Ishikawa (cell line): ENCODE data around the gene SPATA46.

Experiments
- CEBPB ChIP-seq: IDR thresholded peaks from 2 replicates; pipeline ENCODE4 v1.6.1; 2012
- CREB1 ChIP-seq: IDR thresholded peaks from 2 replicates; pipeline ENCODE4 v1.6.1; 2012; ENCODE audit warnings: low read depth
- EGR1 ChIP-seq: IDR thresholded peaks from 2 replicates; pipeline ENCODE4 v1.6.1; 2012
- EP300 ChIP-seq: IDR thresholded peaks from 2 replicates; pipeline ENCODE4 v1.6.1; 2012; ENCODE audit warnings: borderline replicate concordance
- FOXM1 ChIP-seq: IDR thresholded peaks from 2 replicates; pipeline ENCODE4 v1.6.1; 2012; ENCODE audit warnings: low read depth, borderline replicate concordance
- NFIC ChIP-seq: IDR thresholded peaks from 2 replicates; pipeline ENCODE4 v1.6.1; 2012
- RAD21 ChIP-seq: IDR thresholded peaks from 2 replicates; pipeline ENCODE4 v1.6.1; 2012; ENCODE audit warnings: low read depth
- TAF1 ChIP-seq: IDR thresholded peaks from 2 replicates; pipeline ENCODE4 v1.6.1; 2012; ENCODE audit warnings: low read depth, mild to moderate bottlenecking
- TCF12 ChIP-seq: IDR thresholded peaks from 2 replicates; pipeline ENCODE4 v1.6.1; 2012; ENCODE audit warnings: low read depth
- TEAD4 ChIP-seq: IDR thresholded peaks from 2 replicates; pipeline ENCODE4 v1.6.1; 2012
- YY1 ChIP-seq: IDR thresholded peaks from 2 replicates; pipeline ENCODE4 v1.6.1; 2012; ENCODE audit warnings: low read depth
- ZBTB7A ChIP-seq: IDR thresholded peaks from 2 replicates; pipeline ENCODE4 v1.6.1; 2012; ENCODE audit warnings: low read depth
- TF ChIP-seq, protein P1 (sequence below): IDR thresholded peaks from 2 replicates; pipeline ENCODE4 v1.6.1; 2012
- TF ChIP-seq, protein P2 (sequence below): IDR thresholded peaks from 2 replicates; pipeline ENCODE4 v1.6.1; 2012
- TF ChIP-seq, protein P3 (sequence below): IDR thresholded peaks from 2 replicates; pipeline ENCODE4 v1.6.1; 2012; ENCODE audit warnings: low read depth, mild to moderate bottlenecking

The SPATA46 gene

DNA sequence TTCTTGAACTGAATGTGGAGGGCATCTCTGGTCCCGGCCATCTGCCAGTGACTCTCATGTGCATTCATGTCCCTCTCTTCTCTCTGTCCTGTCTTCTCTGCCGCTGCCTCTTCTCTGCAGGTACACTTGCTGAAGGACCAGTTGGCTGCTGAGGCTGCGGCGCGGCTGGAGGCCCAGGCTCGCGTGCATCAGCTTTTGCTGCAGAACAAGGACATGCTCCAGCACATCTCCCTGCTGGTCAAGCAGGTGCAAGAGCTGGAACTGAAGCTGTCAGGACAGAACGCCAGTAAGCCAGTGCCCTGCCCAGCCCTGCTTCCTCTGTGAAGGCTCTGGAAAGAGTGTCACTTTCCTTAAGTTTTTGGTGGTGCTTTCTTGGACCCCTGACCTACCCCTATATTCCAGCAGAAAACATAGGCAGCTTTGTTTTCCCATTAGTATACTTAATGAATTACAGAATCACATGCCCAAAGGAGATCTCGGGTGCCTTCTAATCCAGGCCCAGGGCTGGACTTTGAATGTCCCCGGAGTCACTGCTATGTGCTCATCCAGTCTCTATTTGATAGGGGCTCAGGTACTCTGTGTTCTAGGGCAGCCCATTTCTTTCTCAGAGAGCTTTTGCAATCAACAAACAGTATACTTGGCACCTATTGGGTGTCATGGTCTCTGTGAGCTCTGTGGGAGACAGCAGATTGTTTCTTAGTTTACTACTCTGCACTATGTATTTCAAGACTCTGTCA is 11.2 kb downstream of the SPATA46 start:
- TF ChIP-seq CREB1 (no peak), EP300 (no peak)

DNA sequence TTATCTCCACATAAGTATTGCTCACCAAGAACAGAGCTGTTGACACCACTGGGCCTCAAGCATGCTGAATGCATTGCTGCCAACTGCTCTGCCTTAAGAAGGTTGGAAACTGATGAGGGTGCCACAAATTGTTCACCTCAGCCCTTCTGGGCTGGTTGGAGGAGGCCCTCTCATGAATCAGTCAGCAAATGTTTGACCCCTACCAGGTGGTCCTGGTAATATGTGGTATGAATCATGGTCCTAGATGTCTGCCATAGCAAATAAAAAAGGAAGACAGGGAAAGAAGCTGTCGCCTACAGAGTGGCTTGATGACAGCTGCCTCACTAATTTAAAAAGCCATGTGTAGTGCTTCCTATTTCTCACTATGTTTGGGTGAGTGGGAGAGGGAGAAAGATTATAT is 12.2 kb downstream of the SPATA46 start:
- TF ChIP-seq TAF1 (no peak), FOXM1 (no peak), YY1 (no peak), RAD21 (no peak), CEBPB (no peak), CREB1 (no peak), NFIC (no peak), EP300 (no peak), EGR1 (no peak), TCF12 (no peak), ZBTB7A (no peak), TEAD4 (no peak)
- TF ChIP-seq, protein P1, sequence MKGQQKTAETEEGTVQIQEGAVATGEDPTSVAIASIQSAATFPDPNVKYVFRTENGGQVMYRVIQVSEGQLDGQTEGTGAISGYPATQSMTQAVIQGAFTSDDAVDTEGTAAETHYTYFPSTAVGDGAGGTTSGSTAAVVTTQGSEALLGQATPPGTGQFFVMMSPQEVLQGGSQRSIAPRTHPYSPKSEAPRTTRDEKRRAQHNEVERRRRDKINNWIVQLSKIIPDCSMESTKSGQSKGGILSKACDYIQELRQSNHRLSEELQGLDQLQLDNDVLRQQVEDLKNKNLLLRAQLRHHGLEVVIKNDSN = no peak
- TF ChIP-seq, protein P2, sequence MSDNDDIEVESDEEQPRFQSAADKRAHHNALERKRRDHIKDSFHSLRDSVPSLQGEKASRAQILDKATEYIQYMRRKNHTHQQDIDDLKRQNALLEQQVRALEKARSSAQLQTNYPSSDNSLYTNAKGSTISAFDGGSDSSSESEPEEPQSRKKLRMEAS = no peak
- TF ChIP-seq, protein P3, sequence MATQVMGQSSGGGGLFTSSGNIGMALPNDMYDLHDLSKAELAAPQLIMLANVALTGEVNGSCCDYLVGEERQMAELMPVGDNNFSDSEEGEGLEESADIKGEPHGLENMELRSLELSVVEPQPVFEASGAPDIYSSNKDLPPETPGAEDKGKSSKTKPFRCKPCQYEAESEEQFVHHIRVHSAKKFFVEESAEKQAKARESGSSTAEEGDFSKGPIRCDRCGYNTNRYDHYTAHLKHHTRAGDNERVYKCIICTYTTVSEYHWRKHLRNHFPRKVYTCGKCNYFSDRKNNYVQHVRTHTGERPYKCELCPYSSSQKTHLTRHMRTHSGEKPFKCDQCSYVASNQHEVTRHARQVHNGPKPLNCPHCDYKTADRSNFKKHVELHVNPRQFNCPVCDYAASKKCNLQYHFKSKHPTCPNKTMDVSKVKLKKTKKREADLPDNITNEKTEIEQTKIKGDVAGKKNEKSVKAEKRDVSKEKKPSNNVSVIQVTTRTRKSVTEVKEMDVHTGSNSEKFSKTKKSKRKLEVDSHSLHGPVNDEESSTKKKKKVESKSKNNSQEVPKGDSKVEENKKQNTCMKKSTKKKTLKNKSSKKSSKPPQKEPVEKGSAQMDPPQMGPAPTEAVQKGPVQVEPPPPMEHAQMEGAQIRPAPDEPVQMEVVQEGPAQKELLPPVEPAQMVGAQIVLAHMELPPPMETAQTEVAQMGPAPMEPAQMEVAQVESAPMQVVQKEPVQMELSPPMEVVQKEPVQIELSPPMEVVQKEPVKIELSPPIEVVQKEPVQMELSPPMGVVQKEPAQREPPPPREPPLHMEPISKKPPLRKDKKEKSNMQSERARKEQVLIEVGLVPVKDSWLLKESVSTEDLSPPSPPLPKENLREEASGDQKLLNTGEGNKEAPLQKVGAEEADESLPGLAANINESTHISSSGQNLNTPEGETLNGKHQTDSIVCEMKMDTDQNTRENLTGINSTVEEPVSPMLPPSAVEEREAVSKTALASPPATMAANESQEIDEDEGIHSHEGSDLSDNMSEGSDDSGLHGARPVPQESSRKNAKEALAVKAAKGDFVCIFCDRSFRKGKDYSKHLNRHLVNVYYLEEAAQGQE = no peak

DNA sequence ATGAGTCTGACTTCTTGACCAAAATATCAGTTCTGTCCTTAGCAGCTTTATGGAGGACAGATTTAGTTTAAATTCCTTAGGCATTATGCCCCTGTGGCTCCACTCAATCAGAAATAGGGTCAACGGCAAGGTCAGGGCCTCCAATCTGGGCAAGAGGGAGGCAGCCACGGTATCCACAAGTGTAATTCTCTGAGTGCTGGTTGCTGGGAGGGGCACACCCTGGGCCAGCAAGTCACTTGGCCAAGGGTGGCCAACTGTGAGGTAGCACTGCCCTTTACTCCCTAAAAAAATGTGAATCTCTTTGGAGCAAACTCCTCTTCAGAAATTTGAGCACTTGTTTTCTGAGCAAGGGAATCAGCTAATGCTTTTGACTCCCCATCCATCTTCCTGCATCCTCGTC is 12.8 kb downstream of the SPATA46 start:
- TF ChIP-seq FOXM1 = no peak

DNA sequence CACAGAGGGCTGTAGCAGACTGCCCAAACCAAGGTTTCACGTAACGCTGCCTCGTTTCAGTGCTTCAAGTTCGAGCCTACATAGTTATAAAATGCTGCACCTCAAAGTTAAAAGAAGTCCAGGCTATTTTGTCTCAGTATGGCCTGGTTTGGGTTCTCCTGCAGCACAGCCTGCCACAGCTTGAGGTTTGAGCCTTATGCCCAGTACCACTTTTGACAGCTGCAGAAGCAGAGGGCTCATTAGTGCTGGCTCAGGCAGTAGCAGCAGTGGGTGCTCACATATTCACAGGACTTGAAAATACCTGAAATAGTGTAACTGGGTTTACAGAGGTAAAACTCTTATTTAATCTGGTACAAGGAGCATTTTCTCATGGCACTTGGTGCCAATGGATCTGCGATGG is 15.3 kb downstream of the SPATA46 start:
- TF ChIP-seq, protein P1 = no peak
- TF ChIP-seq, protein P3 = no peak
- TF ChIP-seq, protein P2 = no peak
- no peak for TF ChIP-seq TCF12
- no peak for TF ChIP-seq YY1
- no peak for TF ChIP-seq RAD21

DNA sequence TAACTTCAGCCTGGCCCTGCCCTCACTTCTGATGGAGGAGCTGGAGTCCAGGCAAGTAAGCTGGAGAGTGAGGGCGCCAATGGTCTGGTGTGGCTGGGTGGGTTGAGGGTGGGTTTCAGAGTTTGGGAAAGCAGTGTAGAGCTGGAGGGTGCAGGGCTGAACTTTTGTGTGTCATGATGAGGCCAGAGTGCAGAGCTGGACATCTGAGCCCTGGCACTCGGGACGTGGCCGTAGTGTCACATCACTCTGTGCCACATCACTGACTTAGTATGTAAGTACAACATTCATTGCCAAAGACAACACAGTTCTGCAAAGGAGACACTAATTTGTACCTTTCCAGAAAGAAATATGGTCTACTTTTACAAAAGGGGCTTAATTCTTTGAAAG is 15.8 kb downstream of the SPATA46 start:
- TF ChIP-seq, protein P1 = no peak
- TF ChIP-seq TEAD4 (no peak), FOXM1 (no peak), TCF12 (no peak), TAF1 (no peak), CEBPB (no peak), NFIC (no peak), ZBTB7A (no peak), EP300 (no peak), CREB1 (no peak), YY1 (no peak), RAD21 (no peak), EGR1 (no peak)
- TF ChIP-seq, protein P2 = no peak
- TF ChIP-seq, protein P3 = no peak
